NCI-H146 treated with DMSO at 0.1 percent for 48 hours (cell line): ENCODE measurements around the gene UBE3C.
"Not testable (repeated sequence)": the region's sequence is repeated elsewhere in the genome, so short reads cannot be mapped to it uniquely, and the experiment has no call there.

Source experiments
- DNase-seq: peaks from one replicate; lab custom pipeline; 2025; ENCODE audit not compliant: unreplicated experiment; lab: John Stamatoyannopoulos, UW

The UBE3C gene

DNA sequence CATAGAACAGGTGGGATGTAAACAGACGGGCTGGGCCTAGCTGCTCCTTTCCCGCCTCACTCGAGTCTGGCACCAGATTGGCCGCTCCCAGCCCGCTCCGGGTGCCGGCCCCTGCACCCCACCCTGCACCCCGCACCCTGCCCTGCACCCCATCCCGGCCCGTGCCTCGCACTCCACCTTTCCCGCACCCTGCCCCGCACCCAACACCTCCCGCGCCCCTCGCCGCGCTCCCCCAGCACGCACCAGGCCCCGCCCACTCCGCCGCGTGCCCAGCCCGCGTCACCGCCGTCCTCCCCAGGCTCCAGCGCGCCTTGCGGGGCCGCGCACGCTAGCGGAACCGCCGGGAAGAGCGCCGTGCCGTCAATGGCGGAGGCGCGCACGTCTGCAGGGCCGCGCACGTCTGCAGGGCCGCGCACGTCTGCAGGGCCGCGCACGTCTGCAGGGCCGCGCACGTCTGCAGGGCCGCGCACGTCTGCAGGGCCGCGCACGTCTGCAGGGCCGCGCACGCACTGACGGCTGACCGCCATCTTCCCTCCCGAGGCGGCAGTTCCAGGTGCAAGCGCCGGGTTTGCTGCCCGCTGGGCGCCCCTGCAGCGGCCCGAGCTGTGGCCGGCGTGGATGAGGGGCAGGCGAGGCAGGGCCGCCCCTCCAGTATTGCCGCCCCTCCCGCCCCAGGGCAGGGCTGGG, at the start of gene UBE3C:
TSS of gene UBE3C (plus strand) at position 503 of the 687 bp plus-strand sequence. CDS start 347 bp downstream, outside the sequence.
- DNase-seq: peak; percentile 63

DNA sequence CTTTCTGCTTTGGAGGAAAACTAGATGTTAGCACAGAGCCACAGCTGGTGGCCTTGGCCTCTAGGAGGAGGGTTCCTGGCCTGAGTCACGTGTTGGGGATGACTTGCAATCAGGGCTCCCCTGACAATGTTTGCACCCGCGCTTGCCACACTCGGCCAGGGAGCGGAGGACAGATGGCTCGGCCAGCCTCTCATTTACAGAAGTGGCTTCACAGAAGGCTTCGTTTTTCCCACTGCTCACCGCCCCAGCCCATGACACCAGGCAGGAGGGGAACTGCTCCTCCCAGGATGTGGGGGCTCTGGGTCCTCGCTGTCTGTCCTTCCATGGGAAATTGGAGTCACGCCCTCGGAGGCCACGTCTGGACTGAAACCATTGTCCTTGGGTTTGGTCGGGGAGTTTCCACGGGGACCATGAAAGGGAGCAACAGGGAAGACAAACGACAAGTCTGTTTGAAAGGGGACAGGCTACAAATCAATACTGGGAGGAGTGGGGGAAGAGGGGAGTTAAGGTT, 49.6 kb upstream of the UBE3C start:
- DNase-seq: no peak

- DNase-seq: no peak
Observed at GRCh38 chr7:157090485-157091165, 48.1 kb upstream of the UBE3C start.

DNA sequence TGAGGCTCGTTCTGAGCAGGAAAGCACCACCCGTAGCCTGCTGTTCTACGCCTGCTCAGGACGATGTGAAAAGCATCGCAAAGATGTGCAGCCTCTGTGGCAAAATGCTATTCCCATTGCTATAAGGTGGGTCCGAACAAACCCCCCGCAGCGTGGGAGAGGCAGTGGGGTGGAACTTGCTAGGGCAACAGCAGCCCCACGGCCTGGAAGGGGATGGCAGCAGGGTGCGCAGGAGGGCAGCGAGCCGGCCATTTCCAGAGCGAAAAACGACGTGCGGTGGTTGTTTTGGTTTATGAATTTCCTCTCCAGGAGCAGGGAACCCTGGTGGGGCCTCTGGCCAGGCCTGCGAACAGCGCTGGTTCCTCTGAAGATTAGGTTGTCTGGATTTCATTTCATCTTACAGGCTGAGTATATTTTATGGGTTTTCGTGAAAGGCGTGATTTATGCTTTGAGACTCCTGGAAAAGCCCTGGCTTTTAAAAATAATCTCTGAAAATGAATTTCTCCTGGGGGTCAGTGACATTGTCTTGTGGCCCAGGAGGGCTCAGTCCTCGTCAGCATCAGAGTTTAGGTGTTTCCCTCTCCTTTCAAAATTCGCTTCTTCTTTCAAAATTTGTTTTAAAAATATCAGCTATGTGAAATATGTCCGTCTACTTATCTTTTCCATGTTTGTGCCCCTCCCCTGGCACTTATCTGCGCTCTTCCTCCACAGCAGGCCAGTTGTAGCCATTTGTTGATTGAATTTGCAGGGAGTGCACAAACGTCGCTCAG, 42.3 kb upstream of the UBE3C start:
- no peak for DNase-seq

DNA sequence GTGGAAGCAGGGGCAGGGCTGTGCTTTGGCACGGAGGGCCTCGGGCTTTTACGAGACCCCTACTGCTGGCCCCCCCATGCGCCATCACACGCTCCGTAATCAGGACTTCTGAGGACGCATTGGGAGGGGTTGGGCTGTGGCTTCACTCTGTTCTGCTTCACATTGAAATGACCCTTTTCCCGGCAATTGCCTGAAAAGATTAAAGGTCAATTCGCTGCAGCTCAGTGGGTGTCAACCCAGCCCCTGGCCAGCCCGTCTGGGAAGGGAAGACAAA, 41.7 kb upstream of the UBE3C start:
- no peak for DNase-seq

DNA sequence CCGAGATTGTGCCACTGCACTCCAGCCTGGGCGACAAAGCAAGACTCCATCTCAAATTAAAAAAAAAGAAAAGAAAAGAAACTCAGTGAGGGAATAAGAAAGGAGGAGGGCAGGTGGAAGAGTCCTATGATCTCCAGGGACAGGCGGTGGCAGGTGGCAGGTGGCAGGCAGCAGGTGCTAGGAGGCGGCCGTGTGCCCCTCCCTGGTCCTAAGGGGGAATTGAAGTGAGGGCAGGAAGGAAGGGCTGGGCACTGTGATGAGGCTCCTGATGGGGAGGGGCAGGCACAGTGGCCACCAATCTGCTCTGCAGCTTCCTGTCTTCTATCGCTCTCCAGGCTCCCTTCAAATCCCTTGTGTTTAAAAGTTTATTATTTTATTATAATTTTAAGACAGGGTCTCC, 41.2 kb upstream of the UBE3C start:
- no peak for DNase-seq

DNA sequence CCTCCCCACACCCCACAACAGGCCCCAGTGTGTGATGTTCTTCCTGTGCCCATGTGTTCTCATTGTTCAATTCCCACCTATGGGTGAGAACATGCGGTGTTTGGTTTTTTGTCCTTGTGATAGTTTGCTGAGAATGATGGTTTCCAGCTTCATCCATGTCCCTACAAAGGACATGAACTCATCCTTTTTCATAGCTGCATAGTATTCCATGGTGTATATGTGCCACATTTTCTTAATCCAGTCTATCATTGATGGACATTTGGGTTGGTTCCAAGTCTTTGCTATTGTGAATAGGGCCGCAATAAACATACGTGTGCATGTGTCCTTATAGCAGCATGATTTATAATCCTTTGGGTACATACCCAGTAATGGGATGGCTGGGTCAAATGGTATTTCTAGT, 38.7 kb upstream of the UBE3C start:
- not testable (repeated sequence) for DNase-seq

DNA sequence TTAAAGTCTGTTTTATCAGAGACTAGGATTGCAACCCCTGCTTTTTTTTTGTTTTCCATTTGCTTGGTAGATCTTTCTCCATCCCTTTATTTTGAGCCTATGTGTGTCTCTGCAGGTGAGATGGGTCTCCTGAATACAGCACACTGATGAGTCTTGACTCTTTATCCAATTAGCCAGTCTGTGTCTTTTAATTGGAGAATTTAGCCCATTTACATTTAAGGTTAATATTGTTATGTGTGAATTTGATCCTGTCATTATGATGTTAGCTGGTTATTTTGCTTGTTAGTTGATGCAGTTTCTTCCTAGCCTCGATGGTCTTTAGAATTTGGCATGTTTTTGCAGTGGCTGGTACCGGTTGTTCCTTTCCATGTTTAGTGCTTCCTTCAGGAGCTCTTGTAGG, 35.1 kb upstream of the UBE3C start:
- DNase-seq: not testable (repeated sequence)

DNA sequence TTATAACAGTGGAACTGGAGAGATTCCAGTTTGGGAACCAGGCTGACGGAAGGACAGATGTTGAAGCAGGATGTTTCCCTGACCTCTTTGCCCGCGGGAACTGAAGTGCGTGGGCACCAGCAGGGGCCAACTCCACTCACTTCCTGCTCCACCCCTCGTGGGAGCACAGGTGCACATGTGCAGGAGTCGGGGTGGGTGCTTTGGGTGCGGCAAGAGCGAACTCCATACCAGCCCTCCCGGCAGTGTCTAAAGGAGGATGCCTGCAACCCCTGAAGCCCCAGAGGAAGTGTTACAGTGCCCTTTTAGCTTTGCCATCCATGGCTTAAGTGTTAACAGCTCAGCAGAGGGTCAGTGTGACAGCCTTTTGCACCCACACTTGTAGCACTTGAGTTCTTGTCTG, 27.4 kb upstream of the UBE3C start:
- DNase-seq: no peak

- no peak for DNase-seq
Observed at GRCh38 chr7:157112706-157113105, 26.0 kb upstream of the UBE3C start.

GRCh38 chr7:157113607-157114006, 25.1 kb upstream of the UBE3C start:
- no peak for DNase-seq

GRCh38 chr7:157116762-157117161, 22.0 kb upstream of the UBE3C start:
- no peak for DNase-seq

- DNase-seq: no peak
Observed at GRCh38 chr7:157117796-157118195, 20.9 kb upstream of the UBE3C start.

GRCh38 chr7:157120181-157120580, 18.5 kb upstream of the UBE3C start:
- no peak for DNase-seq

- no peak for DNase-seq
Observed at GRCh38 chr7:157121184-157121715, 17.5 kb upstream of the UBE3C start.

GRCh38 chr7:157122800-157123495, 15.8 kb upstream of the UBE3C start:
- DNase-seq: no peak

DNA sequence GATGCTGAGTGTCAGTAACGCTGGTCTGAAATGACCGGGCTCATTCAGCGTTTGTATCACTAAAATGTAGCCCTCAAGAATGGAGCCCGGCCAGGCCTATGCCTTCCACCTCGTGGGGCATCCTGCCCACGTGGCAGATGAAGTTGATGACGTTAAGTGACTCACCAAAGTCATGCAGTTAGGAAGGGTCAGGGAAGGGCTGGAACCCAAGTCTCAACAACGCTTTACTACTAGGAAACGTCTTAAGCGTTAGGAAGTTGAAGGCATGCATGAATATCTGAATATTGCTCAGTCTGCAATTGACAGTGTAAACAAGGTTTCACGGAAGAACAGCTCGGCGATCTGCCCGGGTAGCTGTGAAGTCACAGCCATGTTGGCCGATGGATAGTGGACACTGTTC, 14.0 kb upstream of the UBE3C start:
- DNase-seq: no peak

- DNase-seq: no peak
Observed at GRCh38 chr7:157125376-157126223, 13.1 kb upstream of the UBE3C start.

DNA sequence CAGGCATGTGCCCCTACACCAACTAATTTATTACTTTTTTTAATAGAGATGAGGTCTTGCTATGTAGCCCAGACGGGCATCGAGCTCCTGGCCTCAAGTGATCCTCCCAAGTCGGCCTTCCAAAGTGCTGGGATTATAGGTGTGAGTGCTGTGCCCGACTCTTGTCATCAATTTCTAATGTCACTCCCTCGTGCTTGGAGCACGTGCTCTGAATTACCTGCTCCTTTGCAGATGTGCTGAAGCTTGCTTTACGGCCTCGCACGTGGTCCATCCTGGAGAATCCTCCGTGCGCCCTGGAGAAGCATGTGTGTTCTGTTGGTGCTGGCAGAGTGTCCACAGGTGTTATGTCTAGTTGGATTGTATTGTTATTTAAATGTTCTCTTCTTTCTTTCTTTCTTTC, 11.8 kb upstream of the UBE3C start:
- DNase-seq: no peak

- DNase-seq: peak; percentile 56
Observed at GRCh38 chr7:157129200-157129599, 9.5 kb upstream of the UBE3C start.
